Epithelial cell of proximal tubule (primary cell): ENCODE results near the gene MAP7. TPM values are rescaled to one million over a fixed set of nuclear protein-coding genes. Genes with fewer than 3 reads are reported as not detected.

Experiments used
- DNase-seq: peaks from one replicate; pipeline ENCODE4 v3.0.0-alpha.2; 2011; ENCODE audit warnings: low read depth
- H3K4me3 ChIP-seq: 2 replicates; pipeline ENCODE4 v1.5.1; 2011; ENCODE audit warnings: low read depth, mild to moderate bottlenecking, low read length
- CTCF ChIP-seq: conservative IDR thresholded peaks from 2 replicates; pipeline ENCODE4 v1.5.1; 2012; ENCODE audit warnings: low read depth, mild to moderate bottlenecking, low read length
- total RNA-seq: library from RNA; depleted of rRNA; stranded (reverse); fragments of >200 nt; gene quantifications from 2 replicates; pipeline ENCODE4 v1.2.3, GENCODE V29; 2015

Gene MAP7
- total RNA-seq, 1 donor from 2014 or later = 16.1 TPM

- DNase-seq = no peak
- H3K4me3 ChIP-seq = no peak overlapping the region
Observed at GRCh38 chr6:136525586-136526195, 24.5 kb downstream of the MAP7 start.

GRCh38 chr6:136524936-136525413 is 25.2 kb downstream of the MAP7 start:
- no peak for DNase-seq
- H3K4me3 ChIP-seq = no peak overlapping the region
- TF ChIP-seq CTCF = no peak

More at GRCh38 chr6:136525586-136526195, 24.5 kb downstream of the MAP7 start:
- no peak for TF ChIP-seq CTCF

- DNase-seq = no peak
Observed at GRCh38 chr6:136524339-136524935, 25.8 kb downstream of the MAP7 start.

GRCh38 chr6:136523196-136523595 is 27.0 kb downstream of the MAP7 start:
- no peak for DNase-seq
- no peak for TF ChIP-seq CTCF
- no peak overlapping the region for H3K4me3 ChIP-seq

More at GRCh38 chr6:136524339-136524935, 25.8 kb downstream of the MAP7 start:
- no peak overlapping the region for H3K4me3 ChIP-seq
- TF ChIP-seq CTCF = no peak

- no peak for TF ChIP-seq CTCF
- no peak overlapping the region for H3K4me3 ChIP-seq
- no peak for DNase-seq
Observed at GRCh38 chr6:136522636-136523035, 27.6 kb downstream of the MAP7 start.

- no peak for TF ChIP-seq CTCF
- no peak for DNase-seq
- no peak overlapping the region for H3K4me3 ChIP-seq
Observed at GRCh38 chr6:136521911-136522310, 28.3 kb downstream of the MAP7 start.

- no peak for DNase-seq
- no peak overlapping the region for H3K4me3 ChIP-seq
- TF ChIP-seq CTCF = no peak
Observed at GRCh38 chr6:136521427-136521826, 28.8 kb downstream of the MAP7 start.
